AG08395 (cell line): ENCODE results near the gene LATS1.
"Not testable (repeated sequence)": the region's sequence is repeated elsewhere in the genome, so short reads cannot be mapped to it uniquely, and the experiment has no call there.

Experiments used
- DNase-seq: peaks from one replicate; pipeline ENCODE4 v3.0.0; 2012; ENCODE audit warnings: mixed read lengths, low spot score

The LATS1 gene

DNA sequence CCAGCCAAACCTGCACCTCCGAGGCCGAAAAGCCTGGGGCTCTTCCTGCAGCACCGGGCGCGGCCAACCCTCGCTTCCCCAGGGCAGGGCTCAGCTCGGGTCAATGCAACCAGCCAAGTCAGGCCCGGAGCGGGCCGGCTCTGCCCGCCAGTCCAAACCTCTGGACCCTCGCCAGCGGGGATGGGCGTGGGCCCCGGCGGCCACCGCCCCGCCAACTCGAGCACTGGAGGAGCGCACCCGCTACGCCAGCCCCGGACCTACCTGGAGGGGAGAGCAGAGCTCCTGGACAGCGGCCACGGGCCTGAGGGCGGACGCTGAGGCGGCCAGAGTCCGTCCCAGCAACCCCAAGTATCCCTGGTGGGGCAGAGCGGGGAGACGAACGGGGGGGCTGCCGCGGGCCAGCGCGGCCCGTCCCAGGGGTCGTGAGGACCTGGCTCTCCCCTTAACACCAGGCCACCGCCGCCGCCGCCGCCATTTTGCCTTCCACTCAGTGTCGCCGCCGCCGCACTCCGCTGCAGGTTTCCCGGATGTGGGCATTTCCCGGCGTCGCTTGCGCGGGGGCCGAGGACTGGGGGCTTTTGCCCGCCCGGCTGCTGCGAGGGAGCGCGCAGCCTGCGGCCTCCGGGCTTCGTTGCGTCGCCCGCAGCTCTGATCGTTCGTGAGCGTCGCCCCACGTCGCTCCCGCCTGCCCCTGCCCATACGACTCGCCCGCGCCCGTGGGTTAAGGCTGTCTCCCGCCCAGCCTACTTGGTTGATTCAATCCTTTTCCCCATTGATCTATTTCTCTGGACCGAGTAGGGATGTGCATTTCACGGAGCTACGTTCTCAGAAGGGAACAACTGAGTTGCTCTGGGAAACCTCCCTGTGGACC lies at the start of gene LATS1:
Gene LATS1, minus strand, starts transcription at position 514 of the 871 bp plus-strand sequence. CDS start 15,975 bp downstream, outside the sequence.
- DNase-seq: peak; percentile 87

DNA sequence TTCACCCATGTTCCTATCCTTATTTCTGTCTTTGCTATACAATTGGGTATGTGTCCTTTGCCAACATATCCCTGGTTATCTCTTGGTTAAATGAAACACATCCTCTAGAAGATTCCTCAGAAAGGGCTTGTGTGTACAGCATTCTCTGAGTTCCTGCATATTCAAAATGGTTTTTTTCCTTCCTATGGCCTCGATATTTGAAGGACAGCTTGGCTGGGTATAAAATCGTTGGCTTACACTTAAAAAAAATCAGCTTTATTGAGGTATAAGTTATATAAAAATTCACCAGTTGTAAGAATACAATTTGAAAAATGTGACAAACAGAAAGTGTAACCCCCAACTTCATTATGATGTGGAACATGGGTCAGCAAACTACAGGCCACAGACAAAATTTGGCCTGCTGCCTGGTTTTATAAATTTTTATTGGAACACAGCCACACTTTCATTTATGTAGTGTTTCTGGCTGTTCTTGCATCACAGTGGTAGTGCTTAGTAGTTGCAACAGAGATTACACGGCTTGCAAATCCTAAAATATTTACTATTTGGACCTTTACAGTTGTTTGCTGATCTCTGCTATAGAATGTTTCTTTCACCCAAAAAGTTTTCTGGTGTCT lies 48.4 kb upstream of the LATS1 start:
- no peak for DNase-seq

DNA sequence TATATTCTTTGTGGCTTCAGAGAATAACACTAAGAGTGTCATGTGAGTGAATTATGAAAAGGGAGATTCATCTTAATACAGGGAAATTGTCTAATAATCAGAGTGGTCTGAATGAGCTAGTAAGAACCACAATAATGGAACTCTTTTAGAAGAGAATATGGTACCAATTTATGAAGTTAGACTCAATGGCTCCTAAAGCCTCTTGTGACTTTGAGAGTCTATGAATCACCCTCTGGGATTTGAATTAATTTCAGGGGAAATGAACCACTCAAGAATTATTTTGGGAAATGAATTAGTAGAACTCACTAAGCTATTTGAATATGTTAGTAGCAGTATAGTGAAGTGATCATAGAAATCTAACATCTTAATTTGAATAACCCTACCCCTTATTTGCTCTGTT lies 46.0 kb upstream of the LATS1 start:
- peak; percentile 12 for DNase-seq

DNA sequence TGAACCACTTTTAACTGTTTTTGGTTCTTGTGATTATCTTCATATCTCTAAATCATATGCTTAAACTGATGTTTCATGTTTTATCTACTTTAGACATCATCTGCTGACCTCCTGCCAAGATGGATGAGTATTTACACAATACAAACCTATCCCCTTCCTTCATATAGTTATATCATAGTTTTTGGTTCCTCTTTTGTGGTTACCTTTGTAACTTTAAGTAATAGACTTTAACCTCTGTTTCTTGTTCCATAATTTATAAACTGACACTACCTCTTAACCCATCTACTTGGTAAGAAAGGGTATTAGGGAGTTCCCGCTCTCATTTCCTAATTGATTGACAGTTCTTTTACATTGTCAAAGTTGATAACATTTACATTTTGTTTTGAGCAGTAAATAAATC lies 43.5 kb upstream of the LATS1 start:
- DNase-seq: no peak

DNA sequence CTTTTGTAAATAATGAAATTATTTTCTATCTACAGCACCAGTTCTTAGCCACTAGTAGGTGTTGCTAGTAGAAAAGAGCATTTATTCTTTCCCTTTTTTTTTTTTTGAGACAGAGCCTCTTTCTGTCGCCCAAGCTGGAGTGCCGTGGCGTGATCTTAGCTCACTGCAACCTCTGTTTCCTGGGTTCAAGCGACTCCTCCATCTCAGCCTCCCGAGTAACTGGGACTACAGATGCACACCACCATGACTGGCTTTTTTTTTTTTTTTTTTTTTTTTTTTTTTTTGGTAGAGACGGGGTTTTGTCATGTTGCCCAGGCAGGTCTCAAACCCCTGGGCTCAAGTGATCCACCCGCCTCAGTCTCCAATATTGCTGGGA lies 38.3 kb upstream of the LATS1 start:
- no peak for DNase-seq

DNA sequence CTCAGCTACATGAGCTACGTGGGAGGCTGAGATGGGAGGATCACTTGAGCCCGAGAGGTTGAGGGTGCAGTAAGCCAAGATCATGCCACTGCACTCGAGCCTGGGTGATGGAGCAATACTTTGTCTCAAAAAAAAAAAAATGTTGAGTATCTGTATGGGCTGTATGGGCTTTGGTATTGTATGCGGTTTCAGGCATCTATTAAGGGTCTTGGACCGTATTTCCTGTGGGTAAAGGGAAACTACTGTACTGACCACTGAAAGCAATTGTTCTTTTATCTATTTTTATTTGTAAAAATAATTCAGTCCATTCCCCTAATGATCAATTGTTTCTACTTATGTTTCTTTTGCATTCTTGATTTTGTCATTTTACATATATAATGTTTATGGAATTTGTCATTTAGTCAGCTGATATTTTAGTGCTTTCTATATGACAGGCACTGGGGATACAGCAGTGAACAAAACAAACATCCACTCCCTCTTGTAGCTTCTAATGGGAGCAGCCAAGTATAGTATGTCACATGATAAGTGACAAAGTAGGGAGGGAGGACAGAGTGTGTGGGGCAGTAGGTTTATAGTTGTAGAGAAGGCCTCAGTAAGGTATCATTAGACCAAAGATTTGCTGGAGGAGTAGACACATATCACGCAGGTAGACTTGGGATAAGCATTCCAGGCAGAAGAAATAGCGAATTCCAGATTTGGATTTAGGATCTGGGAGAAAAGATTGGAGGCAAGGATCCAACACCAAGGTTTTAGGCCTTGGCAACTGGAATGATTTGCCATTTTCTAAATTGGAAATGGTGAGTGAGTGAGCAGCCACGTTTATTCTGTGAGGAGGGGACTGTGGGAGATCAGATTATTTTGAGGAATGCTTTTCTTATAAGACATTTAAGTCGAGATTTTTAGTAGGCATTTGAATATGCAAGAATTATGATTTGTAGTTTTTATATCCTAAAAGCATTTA lies 37.7 kb upstream of the LATS1 start:
- no peak for DNase-seq

DNA sequence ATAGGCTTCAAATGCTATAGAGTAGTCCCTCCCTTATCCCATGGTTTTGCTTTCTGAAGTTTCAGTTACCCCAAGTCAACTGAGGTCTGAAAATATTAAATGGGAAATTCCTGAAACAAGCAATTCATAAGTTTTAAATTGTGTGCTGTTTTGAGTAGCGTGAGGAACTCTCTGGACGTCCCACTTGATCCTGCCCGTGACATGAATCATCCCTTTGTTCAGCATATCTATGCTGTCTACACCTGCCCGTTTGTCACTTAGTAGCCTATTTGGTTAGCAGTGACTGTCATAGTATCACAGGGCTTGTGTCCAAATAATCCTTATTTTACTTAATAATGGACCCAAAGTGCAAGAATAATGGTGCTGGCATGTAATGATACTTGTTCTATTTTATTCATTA lies 36.6 kb upstream of the LATS1 start:
- DNase-seq: no peak

DNA sequence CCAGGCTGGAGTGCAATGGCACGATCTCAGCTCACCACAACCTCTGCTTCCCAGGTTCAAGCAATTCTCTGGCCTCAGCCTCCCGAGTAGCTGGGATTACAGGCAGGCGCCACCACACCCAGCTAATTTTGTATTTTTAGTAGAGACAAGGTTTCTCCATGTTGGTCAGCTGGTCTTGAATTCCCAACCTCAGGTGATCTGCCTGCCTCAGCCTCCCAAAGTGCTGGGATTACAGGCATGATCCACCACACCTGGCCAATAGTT lies 35.4 kb upstream of the LATS1 start:
- not testable (repeated sequence) for DNase-seq

DNA sequence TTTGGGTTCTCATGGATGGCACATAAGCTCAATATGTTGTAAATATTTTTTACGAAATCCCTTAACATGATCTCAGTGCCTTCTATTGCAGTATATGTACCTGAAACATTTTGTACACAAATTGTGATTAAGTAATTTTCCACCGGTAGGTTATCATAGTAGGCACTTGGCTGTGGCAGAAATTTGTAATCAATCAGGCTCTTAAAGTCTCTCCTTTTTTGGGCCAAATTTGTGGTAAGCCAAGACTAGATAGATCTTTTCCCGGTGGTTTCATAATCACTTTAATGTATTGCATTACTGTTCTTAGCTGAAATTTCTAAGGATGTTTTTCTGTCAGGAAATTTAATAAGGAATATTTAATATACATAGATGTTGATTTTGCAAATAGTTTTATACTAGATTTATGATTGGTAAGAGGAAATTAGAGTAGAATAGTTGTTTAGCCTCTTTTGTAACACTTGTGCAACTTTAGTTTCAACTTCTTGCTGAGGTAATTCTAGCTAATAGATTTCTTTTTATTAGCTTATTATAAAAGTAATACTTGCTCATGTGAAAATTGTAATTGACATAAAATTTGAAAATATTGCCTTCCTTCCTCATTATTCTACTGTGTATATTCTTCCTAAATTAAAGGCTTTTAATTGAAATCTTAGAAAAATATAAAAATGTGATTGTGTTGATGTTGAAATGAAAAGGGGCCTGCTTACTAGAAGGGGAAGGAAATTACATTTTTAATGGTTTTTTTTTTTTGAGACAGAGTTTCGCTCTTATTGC lies 34.9 kb upstream of the LATS1 start:
- DNase-seq: no peak

DNA sequence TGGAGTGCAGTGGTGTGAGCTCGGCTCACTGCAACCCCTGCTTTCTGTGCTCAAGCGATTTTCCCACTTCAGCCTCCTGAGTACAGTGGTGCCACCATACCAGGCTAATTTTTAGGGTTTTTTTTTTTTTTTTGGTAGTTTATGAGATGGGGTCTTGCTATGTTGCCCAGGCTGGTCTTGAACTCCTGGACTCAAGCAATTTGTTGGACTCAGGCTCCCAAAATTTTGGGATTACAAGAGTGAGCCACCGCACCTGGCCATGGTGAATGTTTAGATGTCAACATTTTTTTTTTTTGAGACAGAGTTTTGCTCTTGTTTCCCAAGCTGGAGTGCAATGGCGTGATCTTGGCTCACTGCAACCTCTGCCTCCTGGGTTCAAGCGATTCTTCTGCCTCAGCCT lies 34.0 kb upstream of the LATS1 start:
- DNase-seq: not testable (repeated sequence)

DNA sequence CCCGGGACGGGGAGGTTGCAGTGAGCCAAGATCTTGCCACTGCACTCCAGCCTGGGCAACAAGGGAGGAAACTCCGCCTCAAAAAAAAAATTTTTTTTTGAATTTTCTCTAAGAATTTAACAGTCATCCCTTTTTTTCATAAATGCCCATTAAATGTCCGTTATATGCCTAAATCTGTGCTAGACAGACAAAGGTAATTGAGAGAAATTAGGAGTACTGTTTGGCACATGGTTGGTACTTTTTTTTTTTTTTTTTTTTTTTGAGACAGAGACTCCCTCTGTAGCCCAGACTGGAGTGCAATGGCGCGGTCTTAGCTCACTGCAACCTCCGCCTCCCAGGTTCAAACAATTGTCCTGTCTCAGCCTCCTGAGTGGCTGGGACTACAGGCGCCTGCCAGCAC lies 33.3 kb upstream of the LATS1 start:
- DNase-seq: no peak

DNA sequence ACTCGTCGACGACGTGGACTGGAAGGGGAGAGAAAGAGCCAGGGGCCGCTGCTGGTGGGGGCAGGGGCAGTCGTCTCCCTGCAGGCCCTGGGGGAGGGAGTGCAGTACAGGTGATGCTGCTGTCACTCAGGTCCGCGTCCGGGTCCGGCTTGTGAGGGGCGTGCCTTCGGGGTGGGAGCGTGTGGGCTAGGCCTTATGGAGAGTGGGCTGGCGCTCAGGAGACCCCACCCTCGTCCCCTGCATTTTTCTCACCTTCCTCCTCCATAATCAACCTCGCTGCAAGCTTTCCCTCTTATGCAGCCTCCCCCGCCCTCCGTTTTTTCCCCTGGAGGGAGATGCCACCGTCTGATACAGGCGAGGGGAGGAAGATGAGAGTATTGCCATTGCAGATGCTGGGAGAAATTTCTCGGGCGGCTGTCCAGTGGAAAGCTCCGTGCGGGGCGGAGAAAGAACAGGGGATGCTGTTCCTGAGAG lies 32.3 kb upstream of the LATS1 start:
- peak; percentile 60 for DNase-seq

DNA sequence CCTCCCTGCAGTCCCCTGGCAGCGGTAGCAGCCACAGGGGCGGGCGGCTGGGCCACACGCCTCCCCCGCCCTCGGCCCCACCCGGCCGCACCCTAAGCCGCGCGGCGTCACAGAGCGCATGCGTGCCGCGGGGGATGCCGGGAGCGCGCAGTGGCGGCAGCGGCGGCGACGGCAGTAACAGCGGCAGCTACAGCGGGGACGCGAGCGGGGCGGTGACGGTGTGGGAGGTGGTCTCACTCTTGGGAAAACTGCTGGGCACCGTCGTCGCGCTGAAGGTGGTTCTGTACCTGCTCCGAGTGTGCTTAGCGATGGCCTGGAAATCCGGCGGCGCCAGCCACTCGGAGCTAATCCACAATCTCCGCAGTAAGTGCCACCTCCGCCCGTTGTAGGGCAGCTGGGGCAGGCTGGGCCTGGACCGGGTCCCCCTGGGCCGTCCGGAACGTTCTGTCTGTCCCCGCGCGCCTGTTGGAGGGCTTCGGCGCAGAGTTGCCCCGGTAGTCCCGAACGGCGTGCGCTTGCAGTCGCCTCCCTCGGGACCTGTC lies 31.8 kb upstream of the LATS1 start, which contains the start of gene PCMT1:
Gene PCMT1, plus strand, starts transcription at position 148 of the 542 bp plus-strand sequence. Its CDS starts 161 bp downstream, at position 309.
- peak; percentile 97 for DNase-seq

DNA sequence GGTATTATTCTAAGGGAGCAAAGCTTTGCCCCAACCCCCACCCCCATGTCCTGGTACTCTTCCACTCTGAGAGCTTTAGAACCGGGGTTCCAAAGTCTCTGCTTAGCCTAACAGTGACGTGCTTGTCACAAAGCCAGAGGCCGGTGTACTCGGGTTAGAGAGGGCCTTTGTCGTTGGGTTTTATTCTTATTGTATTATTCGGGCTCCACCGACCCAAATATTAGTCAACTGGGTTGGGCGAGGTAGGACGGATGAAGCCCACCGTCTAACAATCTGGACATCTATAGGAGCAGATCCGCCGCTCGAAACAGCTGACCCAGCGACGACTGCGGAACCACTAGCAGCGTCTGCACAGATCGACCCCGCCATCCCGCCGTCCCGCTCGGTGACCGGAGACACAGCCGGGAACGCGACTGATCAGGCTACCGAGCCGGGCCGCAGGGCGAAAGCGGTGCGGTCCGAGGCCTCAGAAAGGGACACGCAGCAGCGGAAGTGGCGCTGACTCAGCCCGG lies 31.2 kb upstream of the LATS1 start:
- DNase-seq: not testable (repeated sequence)

DNA sequence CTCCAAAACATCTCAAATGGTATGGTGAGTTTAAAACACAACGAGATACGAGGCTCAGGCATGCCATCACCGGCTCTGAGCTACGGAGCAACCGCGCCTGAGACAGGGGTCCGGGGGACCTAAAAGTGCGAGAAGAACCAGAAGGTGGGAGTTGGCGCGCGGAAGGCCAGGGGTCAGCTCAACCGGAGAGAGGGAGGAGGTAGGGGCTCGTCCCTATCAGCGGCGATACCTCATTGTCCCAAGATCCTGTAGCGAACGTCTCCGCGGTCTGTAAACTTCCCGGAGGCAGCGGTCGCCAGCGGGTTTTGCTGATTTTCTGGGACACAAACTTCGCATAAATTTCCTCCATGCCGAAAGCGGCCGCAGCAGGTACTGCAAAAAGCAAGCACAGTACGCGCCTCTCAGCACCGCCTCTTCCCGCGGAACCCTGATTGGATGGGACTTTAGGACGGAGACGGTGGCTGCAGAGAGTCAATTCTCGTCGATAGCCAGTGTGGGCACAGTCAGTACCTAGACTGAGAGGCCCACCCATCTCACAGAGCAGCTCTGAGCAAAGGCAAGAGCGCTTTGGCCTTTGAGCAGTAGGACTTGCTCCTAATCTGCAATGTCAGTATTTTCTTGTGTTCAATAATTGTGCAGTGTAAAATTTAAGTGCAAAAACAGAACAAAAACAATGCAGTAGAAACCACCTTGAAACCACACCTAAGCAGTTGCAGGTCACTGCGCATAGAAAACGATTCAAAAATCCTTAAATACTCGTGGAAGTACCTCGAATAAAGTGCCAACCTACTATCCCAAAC lies 28.4 kb upstream of the LATS1 start, which contains the start of gene NUP43:
Gene NUP43, minus strand, starts transcription at position 383 of the 800 bp plus-strand sequence. Its CDS starts 34 bp downstream, at position 349.
- DNase-seq: peak; percentile 90

DNA sequence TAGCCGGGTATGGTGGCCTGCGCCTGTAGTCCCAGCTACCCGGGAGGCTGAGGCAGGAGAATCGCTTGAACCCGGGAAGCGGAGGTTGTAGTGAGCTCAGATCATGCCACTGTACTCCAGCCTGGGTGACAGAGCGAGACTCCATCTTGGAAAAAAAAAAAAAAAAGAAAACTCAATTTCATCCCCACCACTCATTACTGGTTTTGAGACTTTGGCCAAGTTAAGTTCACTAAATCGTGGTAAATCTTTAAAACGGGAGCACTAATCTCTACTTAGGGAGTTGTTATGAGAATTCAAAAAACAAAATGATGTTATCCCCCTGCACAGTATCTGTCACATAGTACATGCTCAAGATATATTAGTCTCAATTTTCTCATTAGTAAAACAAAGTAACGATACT lies 27.4 kb upstream of the LATS1 start:
- not testable (repeated sequence) for DNase-seq

DNA sequence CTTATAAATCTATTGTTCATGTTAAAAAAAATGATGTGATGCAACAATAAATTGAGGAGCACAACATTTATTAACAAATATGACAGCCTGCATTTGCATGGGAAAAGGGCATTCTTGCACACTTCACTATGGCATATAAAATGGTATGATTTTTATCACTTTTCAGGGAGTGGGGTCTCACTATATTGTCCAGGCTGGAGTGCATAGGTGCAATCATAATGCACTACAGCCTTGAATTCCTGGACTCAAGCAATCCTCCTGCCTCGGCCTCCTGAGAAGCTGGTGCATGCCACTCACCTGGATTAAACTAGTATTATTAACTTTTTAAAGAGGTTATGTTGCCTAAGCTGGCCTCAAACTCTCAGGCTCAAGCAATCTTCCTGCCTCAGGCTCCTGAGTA lies 17.0 kb upstream of the LATS1 start:
- no peak for DNase-seq

DNA sequence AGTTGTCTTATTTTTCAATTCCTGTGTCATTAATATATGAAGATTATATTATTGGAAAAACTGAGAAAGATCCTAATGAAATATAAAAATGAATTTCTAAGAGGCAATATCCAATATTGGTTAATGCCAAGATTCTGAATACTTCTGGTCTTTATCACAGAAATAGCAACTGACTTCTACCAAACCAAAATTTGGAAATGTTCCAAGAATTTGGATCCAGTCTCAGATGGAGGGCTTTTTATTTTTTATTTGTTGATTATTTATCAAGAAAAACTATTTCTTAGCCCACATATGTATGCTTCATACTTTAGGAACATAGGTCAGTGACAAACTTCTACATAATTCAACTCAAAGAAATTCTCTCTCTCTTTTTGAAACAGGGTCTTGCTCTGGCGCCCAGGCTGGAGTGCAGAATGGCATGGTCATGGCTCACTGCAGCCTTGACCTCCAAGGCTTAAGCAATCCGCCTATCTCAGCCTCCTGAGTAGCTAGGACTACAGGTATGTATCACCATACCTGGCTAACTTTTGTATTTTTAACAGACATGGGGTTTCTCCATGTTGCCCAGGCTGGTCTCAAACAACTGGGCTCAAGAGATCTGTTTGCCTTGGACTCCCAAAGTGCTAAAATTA lies 15.3 kb upstream of the LATS1 start:
- no peak for DNase-seq

DNA sequence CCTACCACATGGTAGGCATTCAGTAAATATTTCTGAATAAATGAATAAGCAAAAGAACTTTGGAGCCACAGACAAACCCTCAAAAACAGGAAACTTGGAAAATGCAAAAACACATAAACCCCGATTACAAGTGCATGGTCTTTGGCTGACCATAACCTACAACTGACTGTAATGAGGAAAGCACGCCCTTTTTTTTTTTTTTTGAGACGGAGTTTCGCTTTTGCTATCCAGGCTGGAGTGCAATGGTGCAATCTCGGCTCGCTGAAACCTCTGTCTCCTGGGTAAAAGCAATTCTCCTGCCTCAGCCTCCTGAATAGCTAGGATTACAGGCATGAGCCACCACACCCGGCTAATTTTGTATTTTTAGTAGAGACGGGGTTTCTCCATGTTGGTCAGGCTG lies 11.9 kb upstream of the LATS1 start:
- DNase-seq: no peak
